ENCODE results near the gene HNMT. TPM values are rescaled to one million over a fixed set of nuclear protein-coding genes. Genes with fewer than 3 reads are reported as not detected.

HNMT gene
- total RNA-seq, 2 experiments from 2014 or later, result 0.78 TPM; not detected in 1

GRCh38 chr2:137955536-137955935 lies 8.7 kb upstream of the HNMT start:
- H3K9me3 ChIP-seq (ENCODE audit: control insufficient read depth in 1 of 2, insufficient read depth in 1 of 2, low read length in 2 of 2), result no peaks in the 10 kb centered on the region
- H3K27ac ChIP-seq (ENCODE audit: low read depth in 1 of 2, low read length in 2 of 2), result no peak overlapping the region
- intact Hi-C loops (cut with DNase I, micrococcal nuclease), result no loop called here
- no peak overlapping the region for H3K27ac Mint-ChIP-seq
- no peaks in the 10 kb centered on the region for H3K27me3 Mint-ChIP-seq
- no peak for TF ChIP-seq CTCF (IDR thresholded peaks at IDR 0.05)
- DNase-seq (no peak), ATAC-seq (ENCODE audit: poor library complexity) (no peak)
- H3K4me1 ChIP-seq (ENCODE audit: insufficient read depth, low read length), result no peaks in the 10 kb centered on the region
- no peaks in the 10 kb centered on the region for H3K36me3 ChIP-seq (ENCODE audit: insufficient read depth, low read length)
- ChIA-PET POLR2A (no interaction called here), CTCF (no interaction called here)
- no peaks in the 10 kb centered on the region for H3K36me3 Mint-ChIP-seq (ENCODE audit: low read depth)
- no peak overlapping the region for H3K4me3 Mint-ChIP-seq
- no peak overlapping the region for H3K4me3 ChIP-seq (ENCODE audit: low read length)
- no peaks in the 10 kb centered on the region for H3K27me3 ChIP-seq (ENCODE audit: control insufficient read depth in 1 of 2, insufficient read depth in 2 of 2, low read length in 2 of 2)
- H3K4me1 Mint-ChIP-seq (ENCODE audit: low read depth), result no peaks in the 10 kb centered on the region
- no peaks in the 10 kb centered on the region for H3K9me3 Mint-ChIP-seq

GRCh38 chr2:137957033-137957432 lies 7.2 kb upstream of the HNMT start:
- intact Hi-C loops (cut with DNase I, micrococcal nuclease), result no loop called here
- H3K36me3 Mint-ChIP-seq (ENCODE audit: low read depth), result no peaks in the 10 kb centered on the region
- H3K9me3 Mint-ChIP-seq, result no peaks in the 10 kb centered on the region
- no peaks in the 10 kb centered on the region for H3K4me1 Mint-ChIP-seq (ENCODE audit: low read depth)
- Histone ChIP-seq H3K9me3 (ENCODE audit: control insufficient read depth in 1 of 2, insufficient read depth in 1 of 2, low read length in 2 of 2) (no peaks in the 10 kb centered on the region), H3K4me1 (ENCODE audit: insufficient read depth, low read length) (no peaks in the 10 kb centered on the region), H3K36me3 (ENCODE audit: insufficient read depth, low read length) (no peaks in the 10 kb centered on the region), H3K27ac (ENCODE audit: low read depth in 1 of 2, low read length in 2 of 2) (no peak overlapping the region), H3K4me3 (ENCODE audit: low read length) (no peak overlapping the region), H3K27me3 (ENCODE audit: control insufficient read depth in 1 of 2, insufficient read depth in 2 of 2, low read length in 2 of 2) (no peaks in the 10 kb centered on the region)
- ChIA-PET CTCF (no interaction called here), POLR2A (no interaction called here)
- DNase-seq, result no peak
- TF ChIP-seq CTCF (IDR thresholded peaks at IDR 0.05), result no peak
- H3K27me3 Mint-ChIP-seq, result no peaks in the 10 kb centered on the region
- H3K27ac Mint-ChIP-seq, result no peak overlapping the region
- H3K4me3 Mint-ChIP-seq, result no peak overlapping the region
- no peak for ATAC-seq (ENCODE audit: poor library complexity)

- Histone ChIP-seq H3K4me1 (ENCODE audit: insufficient read depth, low read length) (no peaks in the 10 kb centered on the region), H3K4me3 (ENCODE audit: low read length) (no peak overlapping the region), H3K27me3 (ENCODE audit: control insufficient read depth in 1 of 2, insufficient read depth in 2 of 2, low read length in 2 of 2) (no peaks in the 10 kb centered on the region), H3K9me3 (ENCODE audit: control insufficient read depth in 1 of 2, insufficient read depth in 1 of 2, low read length in 2 of 2) (no peaks in the 10 kb centered on the region), H3K36me3 (ENCODE audit: insufficient read depth, low read length) (no peaks in the 10 kb centered on the region), H3K27ac (ENCODE audit: low read depth in 1 of 2, low read length in 2 of 2) (no peak overlapping the region)
- Mint-ChIP-seq H3K27ac (no peak overlapping the region), H3K36me3 (ENCODE audit: low read depth) (no peaks in the 10 kb centered on the region), H3K27me3 (no peaks in the 10 kb centered on the region), H3K4me3 (no peak overlapping the region), H3K4me1 (ENCODE audit: low read depth) (no peaks in the 10 kb centered on the region), H3K9me3 (no peaks in the 10 kb centered on the region)
- POLR2A ChIA-PET, result no interaction called here
- no peak for DNase-seq
- no peak for ATAC-seq (ENCODE audit: poor library complexity)
- TF ChIP-seq CTCF (IDR thresholded peaks at IDR 0.05), result no peak
- intact Hi-C loops (cut with DNase I, micrococcal nuclease), result no loop called here
- CTCF ChIA-PET, result interaction anchor here (1.1 kb wide), 1 partner anchor 12 kb away, joined by 3 read pairs; no protein-coding TSS in a partner anchor
These were observed 5.1 kb upstream of the HNMT start for GRCh38 chr2:137959166-137959565.
